GDM1 (cell line): ENCODE measurements around the gene STAP1.

Source experiments
- DNase-seq: peaks from one replicate; lab custom pipeline; 2025; lab: John Stamatoyannopoulos, UW

Gene STAP1

DNA sequence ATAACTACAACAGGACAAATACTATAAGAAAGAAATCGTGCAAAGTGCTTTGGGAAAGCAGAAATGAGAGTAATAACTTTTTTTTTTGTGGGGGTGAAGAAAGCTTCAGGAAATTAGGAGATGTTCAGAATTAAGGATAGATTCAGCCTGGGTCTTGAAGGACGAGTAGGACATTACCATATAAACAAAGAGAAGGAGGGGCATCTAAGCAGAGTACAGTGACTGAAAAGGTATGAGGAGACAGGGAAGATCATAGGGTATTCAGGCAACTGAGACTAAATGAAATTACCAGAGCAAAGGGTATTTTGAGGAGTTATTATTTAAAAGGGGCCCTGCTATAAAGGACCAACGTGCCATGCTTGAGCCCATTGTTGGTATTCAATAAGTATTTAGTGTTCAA lies 3.1 kb upstream of the STAP1 start:
- DNase-seq, result no peak

DNA sequence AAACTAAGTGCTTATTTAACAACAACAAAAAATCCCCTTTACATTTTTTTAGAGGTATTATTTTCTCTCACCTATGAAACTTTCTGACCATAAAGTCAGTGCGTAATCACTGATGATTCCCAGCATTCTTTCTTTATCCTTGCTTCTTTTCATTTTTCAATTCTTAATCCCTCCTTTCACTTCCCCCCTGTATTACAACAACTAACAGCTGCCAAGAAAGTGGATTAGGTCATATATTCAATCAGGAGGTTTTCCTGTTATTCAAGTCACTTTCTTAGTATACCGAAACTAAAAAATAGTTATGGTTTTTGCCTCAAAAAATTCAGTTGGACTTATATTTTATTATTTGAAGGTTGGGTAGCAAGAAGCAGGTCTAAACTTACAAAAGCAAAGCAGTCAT lies 2.1 kb upstream of the STAP1 start:
- no peak for DNase-seq

DNA sequence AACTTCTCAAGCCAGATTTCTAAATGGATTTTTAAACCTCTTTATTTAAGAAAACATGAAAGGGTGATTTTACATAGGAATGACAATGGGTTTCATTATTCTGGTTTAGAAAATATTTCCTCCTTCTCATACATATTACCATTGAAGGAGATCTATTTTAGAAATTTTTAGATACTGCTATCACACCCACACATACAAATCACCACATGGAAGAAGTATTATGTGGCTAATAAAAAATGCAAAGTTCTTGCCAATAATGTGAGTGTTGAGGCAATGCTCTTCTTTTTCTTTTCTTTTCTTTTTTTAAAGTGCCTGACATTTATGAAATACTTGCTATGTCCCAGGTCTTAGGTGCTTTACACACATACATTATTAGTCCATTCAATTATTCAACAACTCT lies 6.8 kb downstream of the STAP1 start:
- no peak for DNase-seq

DNA sequence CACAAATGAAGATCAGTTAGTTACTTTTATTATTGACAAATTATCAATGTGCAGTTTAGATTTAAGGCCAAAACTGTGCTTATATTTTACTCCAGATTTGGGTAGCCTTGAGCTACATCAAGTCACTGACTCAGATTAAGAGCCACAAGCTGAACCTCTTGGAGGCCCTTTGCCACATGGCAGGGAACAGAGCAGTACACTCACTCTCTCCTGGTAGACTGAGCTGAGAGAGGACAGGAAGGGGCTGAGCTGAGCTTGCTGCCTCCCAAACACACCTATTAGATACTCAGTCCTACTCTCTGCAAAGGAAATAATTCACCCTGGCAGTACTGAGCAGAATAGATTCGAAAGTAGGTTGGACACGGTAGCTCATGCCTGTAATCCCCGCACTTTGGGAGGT lies 7.8 kb downstream of the STAP1 start:
- DNase-seq, result no peak

DNA sequence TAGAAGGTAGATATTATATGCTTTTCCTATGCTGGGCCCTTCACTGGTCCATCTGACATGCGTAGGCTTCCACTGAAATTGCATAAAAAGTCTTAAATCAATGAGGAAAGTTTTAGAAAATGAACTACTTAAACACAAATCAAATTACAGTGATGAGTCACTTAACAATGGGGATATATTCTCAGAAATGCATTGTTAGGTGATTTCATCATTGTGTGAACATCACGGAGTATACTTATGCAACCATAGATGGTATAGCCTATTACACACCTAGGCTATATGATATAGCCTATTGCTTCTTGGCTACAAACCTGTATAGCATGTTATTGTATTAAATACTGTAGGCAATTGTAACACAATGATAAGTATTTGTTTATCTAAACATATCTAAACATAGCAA lies 10.3 kb downstream of the STAP1 start:
- DNase-seq, result no peak

DNA sequence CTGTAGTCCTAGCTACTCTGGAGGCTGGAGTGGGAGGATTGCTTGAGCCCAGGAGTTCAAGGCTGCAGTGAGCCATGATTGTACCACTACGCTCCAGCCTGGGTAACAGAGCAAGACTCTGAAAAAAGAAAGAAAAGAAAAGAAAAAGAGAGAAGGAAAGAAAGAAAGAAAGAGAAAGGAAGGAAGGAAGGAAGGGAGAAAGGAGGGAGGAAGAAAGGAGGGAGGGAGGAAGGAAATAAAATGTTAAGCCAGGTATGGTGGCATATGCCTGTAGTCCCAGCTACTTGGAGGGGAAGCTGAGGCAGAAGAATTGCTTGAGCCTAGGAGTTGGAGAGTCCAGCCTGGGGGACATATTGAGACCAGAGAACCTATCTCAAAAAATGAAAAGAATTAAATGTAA lies 12.0 kb downstream of the STAP1 start:
- DNase-seq, result no peak

DNA sequence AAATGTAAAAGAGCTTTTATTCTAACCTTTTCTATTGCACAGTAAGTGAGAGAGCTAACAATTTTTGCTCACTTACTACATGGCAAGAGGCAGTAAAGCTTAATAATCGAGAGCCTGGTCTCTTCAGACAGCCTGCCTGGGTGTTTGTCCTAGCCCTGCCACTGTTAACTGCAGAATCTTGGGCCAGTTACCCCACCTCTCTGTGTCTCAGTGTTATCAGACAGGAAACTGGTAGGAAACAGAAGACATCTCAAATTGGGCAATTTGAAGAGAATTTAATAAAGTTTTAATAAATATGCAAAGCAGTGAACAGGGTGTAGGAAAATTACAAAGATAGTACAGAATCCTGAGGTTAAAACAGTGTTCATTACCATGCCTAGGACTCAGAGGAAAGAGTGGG lies 13.4 kb downstream of the STAP1 start:
- DNase-seq, result no peak

DNA sequence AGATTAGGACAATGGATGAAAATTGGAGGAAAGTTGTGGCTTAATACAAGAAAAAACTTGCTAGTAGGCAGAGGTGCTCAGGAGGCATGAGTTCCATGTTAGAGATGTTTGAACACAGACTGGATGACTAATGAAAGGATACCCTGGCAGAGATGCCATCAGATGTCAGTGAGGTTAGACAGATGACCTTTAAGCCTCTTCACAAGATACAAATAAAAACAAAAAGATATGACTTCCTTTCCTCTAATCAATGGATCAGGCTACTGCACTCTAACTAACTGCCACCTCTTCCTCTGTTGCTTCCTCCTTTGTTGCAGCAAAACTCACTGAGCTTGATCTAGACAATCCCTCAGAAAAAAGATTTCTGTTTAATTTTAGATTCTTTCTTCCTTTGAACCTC lies 14.7 kb downstream of the STAP1 start:
- no peak for DNase-seq

DNA sequence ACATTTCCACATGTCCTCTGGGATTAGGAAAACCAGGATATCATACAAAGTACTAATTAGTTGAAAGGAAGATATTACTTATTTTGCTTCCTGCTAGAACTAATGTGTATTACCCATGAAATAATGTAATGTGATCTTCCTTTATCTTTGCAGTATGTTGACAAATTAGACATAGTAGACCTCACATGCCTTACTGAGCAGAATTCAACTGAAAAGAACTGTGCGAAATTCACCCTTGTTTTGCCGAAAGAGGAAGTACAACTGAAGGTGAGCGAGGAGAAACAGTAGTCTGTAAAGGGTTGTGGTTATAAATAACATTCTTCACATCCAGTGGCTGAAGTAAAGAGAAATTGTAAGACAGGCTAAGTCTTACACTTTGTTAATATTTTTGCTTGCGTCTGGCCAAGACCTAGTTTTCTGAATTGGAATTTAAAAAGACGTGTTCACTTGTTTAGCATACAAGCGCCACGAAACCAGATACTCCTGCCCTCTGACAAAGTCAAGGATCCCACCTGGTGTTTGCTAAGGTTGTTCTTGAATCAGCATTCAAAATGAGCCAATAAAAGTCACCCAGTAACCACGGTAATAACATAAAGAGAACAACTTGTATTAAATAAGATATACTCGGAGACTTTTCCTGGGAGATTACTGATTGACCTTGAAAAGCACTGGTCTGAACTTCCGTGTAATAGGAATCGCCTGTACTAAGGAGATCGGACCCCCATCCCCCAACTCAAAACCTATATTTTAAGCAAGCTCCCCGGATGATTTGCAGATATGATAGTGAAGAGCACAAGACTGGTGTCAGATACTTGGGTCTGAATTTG lies 16.9 kb downstream of the STAP1 start:
- DNase-seq, result peak; percentile 47

DNA sequence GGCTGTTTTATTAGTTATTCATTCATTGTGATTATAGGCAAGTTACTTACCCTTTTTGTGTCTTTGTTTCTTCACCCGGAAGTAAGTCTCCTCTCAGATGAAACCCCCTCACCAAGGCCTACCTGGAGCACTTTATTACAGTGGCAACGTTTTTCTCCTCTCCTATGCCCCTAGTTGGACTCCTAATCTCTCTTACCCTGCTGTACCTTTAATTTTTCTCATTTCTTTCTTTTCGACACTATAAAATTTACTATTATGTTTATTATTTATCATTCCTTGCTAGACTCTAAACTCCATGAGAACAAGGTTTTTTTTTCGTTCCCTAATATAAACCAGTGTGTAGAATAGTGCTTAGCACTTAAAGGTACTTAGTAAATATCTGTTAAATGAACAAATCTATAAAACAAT lies 17.5 kb downstream of the STAP1 start:
- DNase-seq, result no peak

DNA sequence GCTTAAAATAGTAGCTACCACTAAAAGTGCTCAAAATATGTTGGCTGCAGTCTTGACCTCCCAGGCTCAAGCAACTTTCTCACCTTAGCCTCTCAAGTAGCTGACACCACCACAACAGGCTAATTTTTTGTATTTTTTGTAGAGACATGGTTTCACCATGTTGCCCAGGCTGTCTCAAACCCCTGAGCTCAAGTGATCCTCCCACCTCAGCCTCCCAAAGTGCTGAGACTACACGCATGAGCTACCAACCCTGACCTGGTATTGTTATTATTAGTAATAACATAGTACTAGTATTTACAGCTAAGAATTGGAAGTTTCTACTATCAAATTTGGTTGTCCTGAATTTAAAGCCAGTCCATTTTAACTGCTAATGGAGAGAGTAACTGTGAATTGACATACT lies 18.0 kb downstream of the STAP1 start:
- DNase-seq, result no peak

DNA sequence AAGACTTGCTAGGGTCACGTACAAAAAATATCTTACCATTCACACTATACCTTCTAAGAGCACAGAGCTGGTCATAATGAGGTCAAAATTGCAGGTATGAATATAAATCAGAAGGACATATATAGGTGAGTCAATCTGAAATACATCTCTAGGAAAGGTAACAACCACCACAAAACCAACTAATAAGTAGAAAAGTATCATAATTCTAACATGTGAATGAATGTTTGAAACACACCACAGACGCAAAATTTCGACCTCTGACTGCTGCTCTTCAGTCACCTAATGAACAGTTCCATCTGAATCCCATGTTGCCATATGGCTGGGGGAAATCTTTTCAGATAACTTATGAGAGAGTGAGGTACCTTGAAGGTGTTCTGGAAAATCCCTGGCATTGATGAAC lies 22.1 kb downstream of the STAP1 start:
- DNase-seq, result no peak

DNA sequence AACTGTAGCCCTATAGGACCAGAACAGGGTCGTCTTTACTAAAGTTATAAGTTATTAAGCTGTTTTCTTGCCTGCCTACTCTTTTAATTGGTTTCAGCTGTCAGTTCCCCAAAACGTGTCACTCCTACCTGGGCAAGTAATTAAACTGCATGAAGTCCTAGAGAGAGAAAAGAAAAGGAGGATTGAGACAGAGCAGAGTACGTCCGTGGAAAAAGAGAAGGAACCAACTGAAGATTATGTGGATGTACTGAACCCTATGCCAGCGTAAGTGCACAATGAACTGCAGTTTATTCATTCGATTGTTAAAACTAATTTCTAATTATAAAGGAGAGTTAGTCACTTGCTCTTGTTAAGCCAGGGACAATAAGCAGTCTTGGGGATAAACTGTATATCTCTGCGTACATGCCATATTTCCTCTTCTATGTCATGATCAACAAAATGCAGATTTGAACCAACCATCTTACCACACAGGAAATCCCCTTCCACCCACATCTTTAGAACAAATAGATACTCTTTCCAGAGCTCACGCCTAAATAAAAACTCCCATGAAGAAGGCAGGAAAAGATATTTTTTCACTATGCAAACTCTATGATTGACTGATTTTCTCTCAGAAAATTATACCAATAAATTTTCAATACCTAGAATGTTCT lies 22.8 kb downstream of the STAP1 start:
- DNase-seq, result peak; percentile 42

DNA sequence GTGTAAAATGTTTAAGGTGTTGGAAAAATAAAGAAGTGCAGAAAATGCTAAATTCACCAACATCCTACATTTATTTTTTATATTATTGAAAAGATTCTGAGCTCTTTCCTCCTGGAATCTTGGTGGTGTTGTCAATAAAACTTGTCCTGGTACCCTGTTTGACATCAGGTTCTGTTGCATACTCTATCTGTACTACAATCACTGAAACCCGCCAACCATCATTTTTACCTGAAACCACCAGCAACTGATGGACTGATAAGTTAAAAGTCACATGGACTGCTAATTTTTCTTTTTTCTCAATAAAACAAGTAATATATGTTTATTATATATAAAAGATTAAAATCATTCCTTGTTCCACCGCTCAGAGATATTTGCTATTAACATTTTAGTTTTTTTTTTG lies 23.4 kb downstream of the STAP1 start:
- DNase-seq, result no peak

DNA sequence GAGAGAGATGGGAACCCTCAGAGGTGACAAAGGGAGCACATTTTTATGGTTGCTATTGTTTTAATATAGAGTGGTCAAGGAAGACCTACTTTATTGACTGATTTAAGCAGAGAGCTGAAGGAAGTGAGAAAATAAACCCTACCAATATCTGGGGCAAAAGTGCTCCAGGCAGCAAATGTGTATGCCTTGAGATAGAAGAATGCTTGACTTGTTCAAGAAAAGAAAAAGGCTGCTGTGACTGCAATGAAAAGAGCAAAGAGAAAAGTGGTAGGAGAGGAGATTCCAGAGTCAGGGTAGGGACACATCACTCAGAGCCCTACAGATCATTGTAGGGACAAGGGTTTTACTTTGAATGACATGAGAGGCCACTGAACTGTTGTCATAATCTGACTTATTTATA lies 26.0 kb downstream of the STAP1 start:
- no peak for DNase-seq

DNA sequence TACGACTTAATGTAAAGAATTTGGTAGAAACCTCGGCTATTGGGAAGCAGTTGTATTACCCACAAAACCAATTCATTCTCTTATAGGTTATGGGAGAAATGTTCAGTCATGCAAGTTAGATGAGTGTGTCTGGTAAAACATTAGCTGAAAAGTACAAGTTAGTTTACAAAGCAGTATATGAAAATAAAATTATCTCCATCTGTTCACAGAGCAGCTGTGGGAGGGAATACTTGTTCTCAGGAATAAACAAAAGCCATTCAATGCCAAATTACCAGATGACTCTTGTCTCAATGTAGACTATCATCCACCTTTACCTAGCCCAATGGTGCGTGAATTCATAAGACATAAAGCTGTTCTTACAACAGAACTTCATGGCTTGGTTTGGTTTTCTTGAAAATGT lies 28.6 kb downstream of the STAP1 start:
- DNase-seq, result no peak

DNA sequence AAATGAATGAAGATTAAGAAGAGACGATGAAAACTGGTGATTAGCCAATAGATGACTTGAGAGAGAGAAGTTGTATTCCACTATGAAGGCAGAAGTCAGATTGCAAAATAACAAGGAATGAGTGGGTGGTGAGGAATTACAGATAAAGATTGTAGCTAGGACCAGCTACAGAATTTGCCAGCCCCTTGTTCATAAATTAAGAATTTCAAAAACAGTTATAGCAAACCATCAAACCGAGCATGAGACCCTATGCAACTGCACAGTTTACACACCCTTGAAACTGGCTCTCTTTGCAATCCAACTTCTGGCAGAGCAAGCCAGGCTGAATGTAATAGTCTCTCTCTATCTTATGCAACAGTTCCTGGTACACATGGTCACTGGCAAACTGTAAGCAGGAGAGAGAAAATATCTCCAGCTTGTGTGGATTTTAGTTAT lies 35.2 kb downstream of the STAP1 start:
- DNase-seq, result no peak

DNA sequence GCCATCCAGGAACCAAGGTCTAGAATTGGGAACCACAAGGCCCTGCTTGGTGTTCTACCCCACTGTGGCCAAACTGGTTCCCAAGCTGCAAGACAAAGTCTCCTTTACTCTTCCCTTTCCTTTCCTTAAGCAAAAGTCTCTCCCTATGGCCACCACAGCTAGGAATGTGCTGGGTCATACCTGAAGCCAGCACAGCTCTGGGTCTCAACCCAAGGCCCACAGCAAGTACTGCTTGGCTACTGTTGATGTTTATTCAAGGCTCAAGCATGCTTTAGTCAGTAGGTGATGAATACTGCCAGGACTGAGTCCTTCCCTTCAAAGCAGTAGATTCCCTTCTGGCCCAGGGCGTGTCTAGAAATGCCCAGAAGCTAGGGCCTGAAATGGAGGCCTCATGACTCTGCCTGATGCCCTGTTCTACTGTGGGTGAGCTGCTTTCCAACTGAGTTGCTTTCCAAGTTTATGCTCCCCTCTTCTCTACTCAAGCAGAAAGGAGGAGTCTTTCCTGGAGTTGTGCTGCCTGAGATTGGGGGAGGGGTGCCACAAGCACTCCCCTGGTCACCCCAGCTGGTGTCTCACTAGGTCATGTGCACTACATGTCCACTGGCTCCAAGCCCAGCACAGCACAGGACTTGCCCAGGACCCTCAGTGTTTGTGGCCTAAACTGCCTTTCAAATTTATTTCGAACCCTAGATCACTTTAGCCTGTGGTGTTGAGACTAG lies 44.9 kb downstream of the STAP1 start:
- DNase-seq, result no peak

DNA sequence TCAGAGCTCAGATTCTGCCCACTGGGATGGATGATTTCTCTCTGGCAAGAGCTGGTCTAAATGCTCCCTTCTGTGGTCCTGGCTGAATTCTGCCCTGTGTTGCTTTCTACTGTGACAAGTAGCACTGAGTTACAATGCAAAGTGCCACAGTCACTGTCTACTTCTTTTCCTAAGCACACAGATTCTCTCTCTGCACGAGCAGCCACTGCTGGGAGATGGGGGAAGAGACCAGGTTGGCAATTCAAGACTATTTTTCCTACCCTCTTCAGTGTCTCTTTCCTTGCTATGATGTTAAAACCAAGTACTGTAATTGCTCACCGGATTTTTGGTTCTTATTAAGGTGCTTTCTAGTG lies 45.5 kb downstream of the STAP1 start:
- no peak for DNase-seq

DNA sequence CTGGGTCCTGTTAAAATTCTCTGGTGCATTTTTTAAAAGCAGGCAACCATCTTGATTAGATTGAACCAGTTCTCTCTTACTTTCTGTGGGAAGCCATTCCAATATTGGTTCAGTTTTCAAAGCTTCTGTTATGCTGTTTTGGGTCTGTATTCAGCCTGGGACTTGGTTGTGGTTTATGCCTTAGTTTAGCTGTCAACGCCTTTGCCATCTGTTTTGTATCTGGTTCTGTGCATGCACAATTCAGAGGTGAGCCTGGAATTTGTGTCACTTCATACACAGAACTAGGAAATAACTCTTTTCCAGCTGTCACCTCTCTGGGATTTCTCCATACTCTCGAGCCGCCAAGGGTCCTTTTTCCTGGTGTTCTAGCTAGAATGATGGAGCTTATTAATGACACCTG lies 46.2 kb downstream of the STAP1 start:
- no peak for DNase-seq

DNA sequence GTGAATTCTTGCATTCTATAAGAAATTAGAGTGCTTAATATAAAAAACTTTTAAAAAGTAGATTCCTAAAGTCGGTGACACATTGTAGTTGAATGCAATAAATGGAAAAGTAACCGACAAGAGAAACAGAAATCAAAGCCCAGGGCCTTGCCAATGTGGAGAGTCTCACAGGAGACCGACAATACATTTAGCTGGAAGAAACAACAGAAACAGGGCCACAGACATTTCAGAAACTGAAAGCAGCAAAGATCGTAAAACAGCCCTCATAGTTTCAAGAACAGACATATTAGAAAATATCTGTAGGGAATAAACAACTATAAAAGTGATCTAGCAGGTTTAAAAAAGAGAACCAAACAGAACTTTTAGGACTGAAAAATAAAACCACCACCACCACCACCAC lies 49.5 kb downstream of the STAP1 start:
- no peak for DNase-seq

DNA sequence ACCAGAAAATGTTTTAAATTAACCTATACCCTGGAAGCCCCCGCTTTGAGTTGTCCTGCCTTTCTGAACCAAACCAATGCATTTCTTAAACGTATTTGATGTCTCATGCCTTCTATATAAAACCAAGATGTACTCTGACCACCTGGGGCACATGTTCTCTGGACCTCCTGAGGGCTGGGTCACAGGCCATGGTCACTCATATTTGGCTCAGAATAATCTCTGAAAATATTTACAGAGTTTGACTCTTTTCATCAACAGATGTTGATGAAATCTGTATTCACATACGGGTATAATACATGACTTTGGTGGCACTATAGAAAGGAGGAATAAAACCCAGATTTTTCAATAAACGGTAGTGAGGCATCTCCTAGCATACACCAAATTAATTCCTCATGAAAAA lies 55.7 kb downstream of the STAP1 start:
- no peak for DNase-seq

DNA sequence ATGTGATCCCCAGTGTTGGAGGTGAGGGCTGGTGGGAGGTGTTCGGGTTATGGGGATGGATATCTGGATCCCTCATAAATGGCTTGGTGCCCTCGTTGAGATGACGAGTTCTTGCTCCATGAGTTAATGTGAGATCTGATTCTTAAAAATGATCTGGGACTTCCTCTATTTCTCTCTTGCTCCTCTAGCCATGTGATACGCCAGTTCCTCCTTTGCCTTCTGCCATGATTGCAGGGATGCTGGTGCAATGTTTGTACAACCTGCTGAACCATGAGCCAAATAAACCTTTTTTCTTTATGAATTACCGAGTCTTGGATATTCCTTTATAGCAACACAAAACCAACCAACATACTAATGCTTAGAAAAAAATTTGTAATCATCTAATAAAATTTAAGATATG lies 56.6 kb downstream of the STAP1 start:
- no peak for DNase-seq
